ENCODE data around the gene OR13A1.
"Not testable (repeated sequence)": the region's sequence is repeated elsewhere in the genome, so short reads cannot be mapped to it uniquely, and the experiment has no call there.

Gene OR13A1, protein sequence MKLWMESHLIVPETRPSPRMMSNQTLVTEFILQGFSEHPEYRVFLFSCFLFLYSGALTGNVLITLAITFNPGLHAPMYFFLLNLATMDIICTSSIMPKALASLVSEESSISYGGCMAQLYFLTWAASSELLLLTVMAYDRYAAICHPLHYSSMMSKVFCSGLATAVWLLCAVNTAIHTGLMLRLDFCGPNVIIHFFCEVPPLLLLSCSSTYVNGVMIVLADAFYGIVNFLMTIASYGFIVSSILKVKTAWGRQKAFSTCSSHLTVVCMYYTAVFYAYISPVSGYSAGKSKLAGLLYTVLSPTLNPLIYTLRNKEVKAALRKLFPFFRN

DNA sequence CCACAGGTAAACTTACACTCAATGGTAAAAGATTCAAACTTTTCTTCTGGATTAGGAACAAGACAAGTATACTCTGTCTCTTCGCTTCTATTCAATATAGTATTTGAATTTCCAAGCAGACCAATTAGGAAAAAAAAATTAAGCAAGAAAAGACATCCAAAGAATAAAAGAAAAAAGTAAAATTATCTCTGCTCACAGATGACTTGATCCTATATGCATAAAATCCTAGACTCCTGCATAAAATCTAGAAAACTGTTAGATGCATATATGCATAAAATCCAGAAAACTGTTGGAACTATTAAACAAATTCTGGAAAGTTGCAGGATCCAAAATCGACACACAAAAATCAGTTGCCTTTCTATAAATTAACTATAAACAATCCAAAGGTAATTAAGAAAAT lies at the start of gene OR13A1:
TSS of gene OR13A1 (minus strand) at position 101 of the 400 bp plus-strand sequence. CDS start 11,186 bp downstream, outside the sequence.
- no peak for DNase-seq (ENCODE audit: low spot score)

DNA sequence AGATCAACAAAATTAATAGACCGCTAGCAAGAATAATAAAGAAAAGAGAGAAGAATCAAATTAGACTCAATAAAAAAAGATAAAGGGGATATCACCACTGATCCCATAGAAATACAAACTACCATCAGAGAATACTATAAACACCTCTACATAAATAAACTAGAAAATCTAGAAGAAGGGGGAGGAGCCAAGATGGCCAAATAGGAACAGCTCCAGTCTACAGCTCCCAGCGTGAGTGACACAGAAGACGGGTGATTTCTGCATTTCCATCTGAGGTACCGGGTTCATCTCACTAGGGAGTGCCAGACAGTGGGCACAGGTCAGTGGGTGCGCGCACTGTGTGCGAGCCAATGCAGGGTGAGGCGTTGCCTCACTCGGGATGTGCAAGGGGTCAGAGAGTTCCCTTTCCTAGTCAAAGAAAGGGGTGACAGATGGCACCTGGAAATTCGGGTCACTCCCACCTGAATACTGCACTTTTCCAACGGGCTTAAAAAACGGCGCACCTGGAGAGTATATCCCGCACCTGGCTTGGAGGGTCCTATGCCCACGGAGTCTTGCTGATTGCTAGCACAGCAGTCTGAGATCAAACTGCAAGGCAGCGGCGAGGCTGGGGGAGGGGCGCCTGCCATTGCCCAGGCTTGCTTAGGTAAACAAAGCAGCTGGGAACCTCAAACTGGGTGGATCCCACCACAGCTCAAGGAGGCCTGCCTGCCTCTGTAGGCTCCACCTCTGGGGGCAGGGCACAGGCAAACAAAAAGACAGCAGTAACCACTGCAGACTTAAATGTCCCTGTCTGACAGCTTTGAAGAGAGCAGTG lies 46.8 kb upstream of the OR13A1 start:
- not testable (repeated sequence) for DNase-seq (ENCODE audit: low spot score)

DNA sequence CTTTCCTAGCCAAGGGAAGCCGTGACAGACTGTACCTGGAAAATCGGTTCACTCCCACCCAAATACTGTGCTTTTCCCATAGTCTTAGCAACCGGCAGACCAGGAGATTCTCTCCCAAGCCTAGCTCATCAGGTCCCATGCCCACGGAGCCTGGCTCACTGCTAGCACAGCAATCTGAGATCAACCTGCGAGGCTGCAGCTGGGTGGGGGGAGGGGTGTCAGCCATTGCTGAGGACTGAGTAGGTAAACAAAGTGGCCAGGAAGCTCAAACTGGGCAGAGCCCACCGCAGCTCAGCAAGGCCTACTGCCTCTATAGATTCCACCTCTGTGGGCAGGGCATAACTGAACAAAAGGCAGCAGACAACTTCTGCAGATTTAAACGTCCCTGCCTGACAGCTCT lies 43.6 kb upstream of the OR13A1 start:
- not testable (repeated sequence) for DNase-seq (ENCODE audit: low spot score)

DNA sequence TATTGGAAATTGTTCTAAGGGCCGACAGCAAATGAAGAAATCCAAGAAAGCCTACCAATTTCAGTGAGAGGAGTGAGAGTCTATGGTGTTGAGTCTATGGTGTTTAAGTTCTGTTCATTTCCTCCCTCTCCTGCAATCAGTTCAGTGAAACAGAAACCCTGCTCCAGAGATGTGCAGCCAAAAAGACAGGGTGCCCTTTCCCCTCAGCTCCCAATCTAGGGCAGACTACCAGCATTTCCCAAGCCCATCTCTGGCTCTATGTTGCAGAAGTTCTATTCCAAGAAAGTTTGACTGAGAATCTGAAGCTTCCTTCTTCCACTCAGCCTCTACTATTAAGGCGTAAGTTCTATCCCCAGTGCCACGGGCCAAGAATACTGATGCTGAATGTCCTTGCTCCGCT lies 40.1 kb upstream of the OR13A1 start:
- no peak for DNase-seq (ENCODE audit: low spot score)

DNA sequence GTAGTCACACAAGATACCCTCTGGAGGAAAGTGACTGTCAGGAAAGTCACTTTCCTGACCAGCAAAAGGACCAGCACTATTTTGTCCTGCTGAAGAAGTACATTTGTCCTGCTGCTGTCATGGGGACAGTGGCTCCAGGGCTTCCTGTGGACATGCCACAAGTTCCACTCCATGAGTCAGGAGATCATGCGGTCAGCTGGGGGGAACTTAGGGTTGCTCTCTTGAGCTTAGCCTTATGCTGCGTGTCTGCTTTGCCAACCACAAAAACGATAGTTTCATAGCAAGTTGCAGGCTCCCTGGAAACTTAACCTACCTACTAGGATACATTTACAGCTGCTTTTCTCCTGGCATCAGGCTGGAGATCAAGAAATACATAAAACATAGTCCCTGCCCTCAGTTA lies 38.9 kb upstream of the OR13A1 start:
- DNase-seq (ENCODE audit: low spot score), result peak; percentile 8

DNA sequence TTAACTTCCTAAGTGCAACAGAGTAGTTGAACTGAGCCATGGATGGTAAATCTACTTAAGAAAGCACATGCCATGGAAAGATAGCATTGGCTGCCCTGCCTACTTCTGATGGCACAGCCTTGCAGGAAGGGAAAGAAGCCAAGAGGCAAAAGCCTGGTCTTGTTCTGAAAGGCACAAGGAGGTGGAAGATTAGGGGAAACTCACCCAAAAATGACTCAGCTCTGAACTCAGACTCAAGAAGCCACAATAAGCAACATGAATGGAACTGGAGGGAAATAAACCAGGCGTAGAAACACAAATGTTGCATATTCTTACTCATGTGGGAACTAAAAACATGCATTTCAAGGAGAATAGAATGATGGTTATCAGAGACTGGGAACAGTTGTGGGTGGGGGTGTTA lies 37.8 kb upstream of the OR13A1 start:
- no peak for DNase-seq (ENCODE audit: low spot score)

DNA sequence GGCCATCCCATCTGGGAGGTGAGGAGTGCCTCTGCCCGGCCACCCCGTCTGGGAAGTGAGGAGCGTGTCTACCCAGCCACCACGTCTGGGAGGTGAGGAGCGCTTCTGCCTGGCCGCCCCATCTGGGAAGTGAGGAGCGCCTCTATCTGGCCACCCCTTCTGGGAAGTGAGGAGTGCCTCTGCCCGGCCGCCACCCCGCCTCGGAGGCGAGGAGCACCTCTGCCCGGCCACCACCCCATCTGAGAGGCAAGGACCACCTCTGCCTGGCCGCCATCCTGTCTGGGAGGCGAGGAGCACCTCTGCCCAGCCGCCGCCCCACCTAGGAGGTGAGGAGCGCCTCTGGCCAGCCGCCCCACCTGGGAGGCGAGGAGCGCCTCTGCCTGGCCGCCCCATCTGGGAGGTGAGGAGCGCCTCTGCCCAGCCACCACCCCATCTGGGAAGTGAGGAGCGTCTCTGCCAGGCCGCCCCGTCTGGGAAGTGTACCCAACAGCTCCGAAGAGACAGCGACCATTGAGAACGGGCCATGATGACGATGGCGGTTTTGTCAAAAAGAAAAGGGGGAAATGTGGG lies 32.9 kb upstream of the OR13A1 start:
- not testable (repeated sequence) for DNase-seq (ENCODE audit: low spot score)

DNA sequence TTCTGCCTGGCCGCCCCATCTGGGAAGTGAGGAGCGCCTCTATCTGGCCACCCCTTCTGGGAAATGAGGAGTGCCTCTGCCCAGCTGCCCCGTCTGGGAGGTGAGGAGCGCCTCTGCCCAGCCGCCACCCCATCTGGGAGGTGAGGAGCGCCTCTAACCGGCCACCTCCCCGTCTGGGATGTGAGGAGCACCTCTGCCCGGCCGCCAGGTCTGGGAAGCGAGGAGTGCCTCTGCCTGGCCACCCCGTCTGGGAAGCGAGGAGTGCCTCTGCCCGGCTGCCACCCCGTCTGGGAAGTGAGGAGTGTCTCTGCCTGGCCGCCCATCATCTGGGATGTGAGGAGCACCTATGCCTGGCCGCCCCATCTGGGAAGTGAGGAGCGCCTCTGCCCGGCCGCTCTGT lies 32.1 kb upstream of the OR13A1 start:
- DNase-seq (ENCODE audit: low spot score), result not testable (repeated sequence)

DNA sequence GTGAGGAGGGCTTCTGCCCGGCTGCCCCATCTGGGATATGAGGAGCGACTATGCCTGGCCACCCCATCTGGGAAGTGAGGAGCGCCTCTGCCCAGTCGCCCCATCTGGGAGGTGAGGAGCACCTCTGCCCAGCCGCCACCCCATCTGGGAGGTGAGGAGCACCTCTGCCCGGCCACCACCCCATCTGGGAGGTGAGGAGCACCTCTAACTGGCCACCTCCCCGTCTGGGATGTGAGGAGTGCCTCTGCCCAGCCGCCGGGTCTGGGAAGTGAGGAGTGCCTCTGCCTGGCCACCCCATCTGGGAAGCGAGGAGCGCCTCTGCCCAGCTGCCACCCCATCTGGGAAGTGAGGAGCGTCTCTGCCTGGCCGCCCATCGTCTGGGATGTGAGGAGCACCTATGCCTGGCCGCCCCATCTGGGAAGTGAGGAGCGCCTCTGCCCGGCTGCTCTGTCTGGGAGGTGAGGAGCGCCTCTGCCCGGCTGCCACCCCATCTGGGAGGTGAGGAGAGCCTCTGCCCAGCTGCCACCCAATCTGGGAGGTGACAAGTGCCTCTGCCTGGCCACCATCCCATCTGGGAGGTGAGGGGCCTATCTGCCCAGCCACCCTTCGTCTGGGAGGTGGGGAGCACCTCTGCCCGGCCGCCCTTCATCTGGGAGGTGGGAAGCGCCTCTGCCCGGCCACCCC lies 31.4 kb upstream of the OR13A1 start:
- not testable (repeated sequence) for DNase-seq (ENCODE audit: low spot score)

DNA sequence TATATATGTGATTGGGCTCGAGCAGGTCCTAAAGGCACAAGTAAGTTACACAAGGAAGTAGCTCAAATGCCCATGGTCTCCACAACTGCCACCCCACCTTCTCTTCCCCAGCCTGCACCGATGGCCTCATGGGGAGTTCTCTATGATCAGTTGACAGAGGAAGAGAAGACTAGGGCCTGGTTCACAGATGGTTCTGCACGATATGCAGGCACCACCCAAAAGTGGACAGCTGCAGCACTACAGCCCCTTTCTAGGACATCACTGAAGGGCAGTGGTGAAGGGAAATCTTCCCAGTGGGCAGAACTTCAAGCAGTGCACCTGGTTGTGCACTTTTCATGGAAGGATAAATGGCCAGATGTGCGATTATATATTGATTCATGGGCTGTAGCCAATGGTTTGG lies 25.0 kb upstream of the OR13A1 start:
- not testable (repeated sequence) for DNase-seq (ENCODE audit: low spot score)

DNA sequence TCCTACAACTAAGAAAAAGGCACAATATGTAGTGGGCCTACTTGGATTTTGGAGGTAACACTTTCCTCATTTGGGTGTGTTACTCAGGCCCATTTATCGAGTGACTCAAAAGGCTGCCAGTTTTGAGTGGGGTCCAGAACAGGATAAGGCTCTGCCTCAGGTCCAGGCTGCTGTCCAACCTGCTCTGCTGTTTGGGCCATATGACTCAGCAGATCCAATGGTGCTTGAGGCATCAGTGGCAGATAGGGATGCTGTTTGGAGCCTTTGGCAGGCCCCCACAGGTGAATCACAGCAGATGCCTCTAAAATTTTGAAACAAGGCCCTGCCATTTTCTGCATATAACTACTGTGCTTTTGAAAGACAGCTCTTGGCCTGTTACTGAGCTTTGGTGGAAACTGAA lies 24.5 kb upstream of the OR13A1 start:
- no peak for DNase-seq (ENCODE audit: low spot score)

DNA sequence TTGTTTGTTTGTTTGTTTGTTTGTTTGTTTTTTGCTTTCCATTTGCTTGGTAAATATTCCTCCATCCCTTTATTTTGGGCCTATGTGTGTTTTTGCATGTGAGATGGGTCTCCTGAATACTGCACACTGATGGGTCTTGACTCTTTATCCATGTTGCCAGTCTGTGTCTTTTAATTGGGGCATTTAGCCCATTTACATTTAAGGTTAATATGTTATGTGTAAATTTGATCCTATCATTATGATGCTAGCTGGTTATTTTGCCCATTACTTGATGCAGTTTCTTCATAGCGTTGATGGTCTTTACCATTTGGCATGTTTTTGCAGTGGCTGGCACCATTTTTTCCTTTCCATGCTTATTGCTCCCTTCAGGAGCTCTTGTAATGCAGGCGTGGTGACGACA lies 16.4 kb upstream of the OR13A1 start:
- DNase-seq (ENCODE audit: low spot score), result not testable (repeated sequence)

DNA sequence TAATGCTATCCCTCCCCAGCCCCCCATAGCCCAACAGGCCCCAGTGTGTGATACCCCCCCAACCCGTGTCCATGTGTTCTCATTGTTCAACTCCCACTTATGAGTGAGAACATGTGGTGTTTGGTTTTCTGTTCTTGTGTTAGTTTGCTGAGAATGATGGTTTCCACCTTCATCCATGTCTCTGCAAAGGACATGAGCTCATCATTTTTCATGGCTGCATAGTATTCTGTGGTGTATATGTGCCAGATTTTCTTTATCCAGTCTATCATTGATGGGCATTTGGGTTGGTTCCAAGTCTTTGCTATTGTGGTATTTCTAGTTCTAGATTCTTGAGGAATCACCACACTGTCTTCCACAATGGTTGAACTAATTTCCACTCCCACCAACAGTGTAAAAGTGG lies 11.5 kb upstream of the OR13A1 start:
- DNase-seq (ENCODE audit: low spot score), result not testable (repeated sequence)

DNA sequence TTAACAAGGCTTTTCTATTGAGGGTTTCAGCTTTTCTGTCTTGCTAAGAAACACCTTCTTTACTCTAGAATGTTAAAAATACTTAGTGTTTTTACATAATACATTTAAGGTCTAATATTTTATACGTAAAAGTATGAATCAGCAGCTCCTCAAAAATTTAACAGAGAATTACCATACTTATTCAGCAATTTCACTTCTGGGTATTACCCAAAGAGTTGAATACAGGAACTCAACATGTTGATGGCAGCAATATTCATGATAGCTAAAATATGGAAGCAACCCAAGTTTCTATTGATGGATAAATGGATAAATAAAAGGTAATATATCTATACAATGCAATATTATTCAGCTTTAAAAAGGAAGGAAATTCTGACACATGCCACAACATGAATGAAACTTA lies 9.7 kb upstream of the OR13A1 start:
- no peak for DNase-seq (ENCODE audit: low spot score)

DNA sequence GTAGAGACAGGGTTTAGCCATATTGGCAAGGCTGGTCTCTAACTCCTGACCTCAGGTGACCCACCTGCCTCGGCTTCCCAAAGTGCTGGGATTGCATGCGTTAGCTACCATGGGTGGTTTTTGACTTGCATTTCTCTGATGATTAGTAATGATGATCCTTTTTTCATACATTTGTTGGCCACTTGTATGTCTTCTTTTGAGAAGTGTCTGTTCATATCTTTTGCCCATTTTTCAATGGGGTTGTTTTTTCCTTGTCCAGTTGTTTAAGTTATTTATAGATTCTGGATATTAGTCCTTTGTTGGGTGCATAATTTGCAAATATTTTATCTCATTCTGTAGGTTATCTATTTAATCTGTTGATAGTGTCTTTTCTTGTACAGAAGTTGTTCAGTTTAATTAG lies 4.3 kb upstream of the OR13A1 start:
- DNase-seq (ENCODE audit: low spot score), result no peak

DNA sequence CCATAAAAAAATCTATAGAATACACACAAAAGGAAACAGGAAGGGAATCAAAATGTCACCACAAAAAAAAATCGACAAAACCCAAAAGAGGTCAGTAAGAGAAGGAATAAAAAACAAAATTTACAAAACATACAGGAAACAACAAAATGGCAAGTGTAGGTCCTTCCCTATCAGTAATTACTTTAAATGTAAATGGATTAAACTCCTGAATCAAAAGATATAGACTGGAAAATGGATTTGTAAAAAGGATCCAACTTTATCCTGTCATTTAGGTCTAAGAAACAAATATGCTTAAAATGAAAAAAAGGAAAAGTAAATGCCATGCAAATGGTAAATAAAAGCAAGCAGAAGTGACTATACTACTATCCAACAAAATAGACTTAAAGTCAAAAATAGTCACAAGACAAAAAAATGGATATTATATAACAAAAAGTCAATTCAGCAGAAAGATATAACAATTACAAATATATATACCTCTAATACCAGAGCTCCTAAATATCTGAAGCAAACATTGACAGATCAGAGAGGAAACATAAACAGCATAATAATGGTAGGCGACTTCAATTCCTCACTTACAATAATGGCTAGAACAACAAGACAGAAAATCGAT lies 2.0 kb downstream of the OR13A1 start:
- DNase-seq (ENCODE audit: low spot score), result no peak

DNA sequence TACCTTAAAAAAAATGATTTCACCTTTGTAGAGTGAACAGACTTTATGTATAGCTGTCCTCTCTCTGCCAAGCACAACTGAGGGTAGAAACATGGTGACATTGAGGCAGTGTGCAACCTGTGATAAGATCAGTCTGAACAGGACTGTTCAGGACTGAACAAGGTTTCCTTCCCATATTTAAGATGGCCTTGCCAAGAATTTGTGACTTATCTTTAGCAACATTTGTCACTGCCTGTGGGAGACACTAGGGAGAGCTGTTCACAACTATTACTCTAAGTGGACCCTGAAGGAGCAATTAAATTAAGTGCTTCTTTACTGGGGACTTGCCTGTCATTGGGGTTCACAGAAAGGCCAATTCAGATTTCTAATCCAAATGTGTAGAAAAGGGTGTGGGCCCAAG lies 6.7 kb downstream of the OR13A1 start:
- DNase-seq (ENCODE audit: low spot score), result no peak

DNA sequence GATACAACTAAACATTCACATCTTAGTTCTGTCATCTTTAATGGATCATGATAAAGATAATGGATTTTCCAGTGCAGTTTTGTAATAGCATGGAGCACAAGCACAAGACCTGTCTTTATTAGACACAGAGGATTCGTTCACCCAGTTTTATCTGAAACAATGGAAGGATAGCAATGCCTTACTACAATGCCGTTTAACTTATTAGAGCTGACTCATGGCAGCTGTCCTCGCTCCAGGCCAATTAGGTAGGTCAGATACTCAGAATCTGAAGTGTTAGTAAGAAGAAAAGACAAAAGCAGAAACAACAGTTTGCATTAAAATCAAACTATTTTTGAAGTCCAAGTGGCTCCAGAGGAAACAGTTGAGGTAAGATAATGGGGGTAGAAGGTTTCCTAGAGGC lies 12.8 kb downstream of the OR13A1 start:
- DNase-seq (ENCODE audit: low spot score), result no peak

DNA sequence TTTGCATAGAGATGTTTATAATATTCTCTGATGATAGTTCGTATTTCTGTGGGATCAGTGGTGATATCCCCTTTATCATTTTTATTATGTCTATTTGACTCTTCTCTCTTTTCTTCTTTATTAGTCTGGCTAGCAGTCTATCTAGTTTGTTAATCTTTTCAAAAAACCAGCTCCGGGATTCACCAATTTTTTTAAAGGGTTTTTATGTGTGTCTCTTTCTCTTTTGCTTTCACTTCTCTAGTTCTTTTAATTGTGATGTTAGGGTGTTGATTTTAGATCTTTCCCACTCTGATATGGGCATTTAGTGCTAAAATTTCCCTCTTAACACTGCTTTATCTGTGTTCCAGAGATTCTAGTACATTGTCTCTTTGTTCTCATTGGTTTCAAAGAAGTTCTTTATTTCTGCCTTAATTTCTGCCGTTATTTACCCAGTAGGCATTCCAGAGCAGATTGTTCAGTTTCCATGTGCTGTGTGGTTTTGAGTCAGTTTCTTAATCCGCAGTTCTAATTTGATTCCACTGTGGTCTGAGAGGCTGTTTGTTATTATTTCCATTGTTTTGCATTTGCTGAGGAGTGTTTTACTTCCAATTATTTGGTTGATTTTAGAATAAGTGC lies 17.0 kb downstream of the OR13A1 start:
- not testable (repeated sequence) for DNase-seq (ENCODE audit: low spot score)

DNA sequence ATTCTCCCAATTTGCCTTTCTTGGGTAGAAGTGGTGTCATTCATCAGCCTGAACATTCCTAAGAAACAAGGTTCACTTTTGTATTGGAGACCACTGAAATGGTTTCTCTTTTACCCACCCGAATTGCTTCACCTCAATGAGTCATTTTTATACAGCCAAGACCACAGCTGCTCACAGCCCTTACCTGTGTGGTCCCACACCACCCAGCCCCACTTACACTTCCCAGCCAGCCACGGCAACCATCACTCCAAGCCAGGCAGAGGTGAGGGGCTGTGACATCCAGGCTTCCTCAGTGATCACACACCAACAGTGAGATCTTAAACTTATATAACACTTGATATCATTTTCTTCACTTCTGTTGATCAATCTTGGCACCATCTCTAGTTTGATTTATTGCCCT lies 20.7 kb downstream of the OR13A1 start:
- DNase-seq (ENCODE audit: low spot score), result no peak

DNA sequence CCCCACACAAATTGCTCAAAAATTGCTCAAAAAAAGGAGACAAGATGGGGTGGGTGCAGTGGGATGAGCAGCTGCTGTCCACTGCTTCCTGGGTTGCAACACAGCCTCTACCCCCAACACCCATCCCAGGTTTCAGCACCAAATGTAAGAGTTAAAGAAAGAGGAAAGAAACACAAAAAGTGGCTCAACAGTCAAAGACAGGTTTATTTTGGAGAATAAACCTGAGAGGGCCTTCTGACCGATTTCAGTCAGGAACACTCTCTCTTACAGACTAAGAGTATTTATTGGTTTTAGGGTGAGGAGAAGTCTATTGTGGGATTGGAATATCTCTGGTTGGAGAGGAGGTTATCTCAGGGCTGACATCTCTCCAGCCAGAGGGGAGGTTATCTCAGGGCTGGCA lies 28.4 kb downstream of the OR13A1 start:
- no peak for DNase-seq (ENCODE audit: low spot score)

DNA sequence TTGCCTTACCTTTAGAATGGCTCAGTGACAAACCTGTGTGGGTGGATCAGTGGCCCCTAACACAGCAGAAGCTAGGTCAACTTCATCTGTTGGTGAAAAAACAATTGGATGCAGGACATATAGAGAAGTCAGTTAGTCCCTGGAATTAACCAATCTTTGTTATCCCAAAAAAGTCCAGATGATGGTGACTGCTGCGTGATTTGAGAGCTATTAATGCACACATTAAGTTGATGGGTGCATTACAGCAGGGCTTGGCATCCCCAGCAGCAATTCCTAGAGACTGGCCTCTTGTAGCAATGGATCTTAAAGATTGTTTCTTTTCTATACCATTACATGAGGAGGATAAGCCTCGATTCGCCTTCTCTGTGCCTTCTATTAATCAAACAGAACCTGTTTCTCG lies 33.3 kb downstream of the OR13A1 start:
- DNase-seq (ENCODE audit: low spot score), result no peak
